HG03565 (cell line): Measurements from ENCODE around the gene PDLIM4.

Experiments used
- ATAC-seq: cut with Tn5 transposase; IDR thresholded peaks from one replicate; pipeline ENCODE4 v1.9.1; 2021; ENCODE audit warnings: mild to moderate bottlenecking, moderate library complexity; ENCODE audit not compliant: unreplicated experiment

PDLIM4 gene

DNA sequence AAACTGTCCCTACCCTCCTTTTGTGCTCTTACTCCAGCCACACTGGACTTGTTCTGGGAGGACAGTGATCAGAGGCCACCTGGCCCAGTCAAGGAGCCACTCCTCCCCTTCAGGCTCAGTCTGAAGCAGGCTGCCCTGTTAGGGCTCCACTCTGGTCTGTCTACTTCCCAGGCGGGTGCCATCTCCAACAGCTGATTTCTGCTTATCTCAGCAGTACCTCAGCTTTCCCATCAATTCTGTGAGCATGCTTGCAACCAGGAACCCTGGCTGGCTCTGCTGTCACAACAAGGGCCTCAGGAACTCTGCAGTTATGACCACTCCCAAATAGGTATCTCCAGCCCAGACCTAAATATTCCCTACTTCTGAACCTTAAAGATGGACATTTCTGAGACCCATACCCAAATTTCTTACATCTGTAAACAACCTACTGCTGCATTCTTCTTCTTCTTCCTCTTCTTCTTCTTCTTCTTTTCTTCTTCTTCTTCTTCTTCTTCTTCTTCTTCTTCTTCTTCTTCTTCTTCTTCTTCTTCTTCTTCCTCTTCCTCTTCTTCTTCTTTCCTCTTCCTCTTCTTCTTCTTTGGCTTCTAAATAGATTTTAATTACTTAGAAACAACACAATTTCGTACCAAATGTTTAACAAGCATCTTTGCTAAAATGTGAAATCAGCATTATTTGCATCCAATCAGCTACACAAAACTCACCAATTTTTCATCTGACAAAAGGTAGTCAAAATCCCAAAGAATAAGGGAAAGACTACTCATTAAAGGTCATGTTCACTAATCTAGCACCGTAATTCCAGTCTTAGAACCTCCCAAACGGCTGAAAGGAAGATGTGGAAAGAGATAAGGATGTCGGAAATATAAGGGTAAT lies 23.1 kb downstream of the PDLIM4 start:
- no peak for ATAC-seq

DNA sequence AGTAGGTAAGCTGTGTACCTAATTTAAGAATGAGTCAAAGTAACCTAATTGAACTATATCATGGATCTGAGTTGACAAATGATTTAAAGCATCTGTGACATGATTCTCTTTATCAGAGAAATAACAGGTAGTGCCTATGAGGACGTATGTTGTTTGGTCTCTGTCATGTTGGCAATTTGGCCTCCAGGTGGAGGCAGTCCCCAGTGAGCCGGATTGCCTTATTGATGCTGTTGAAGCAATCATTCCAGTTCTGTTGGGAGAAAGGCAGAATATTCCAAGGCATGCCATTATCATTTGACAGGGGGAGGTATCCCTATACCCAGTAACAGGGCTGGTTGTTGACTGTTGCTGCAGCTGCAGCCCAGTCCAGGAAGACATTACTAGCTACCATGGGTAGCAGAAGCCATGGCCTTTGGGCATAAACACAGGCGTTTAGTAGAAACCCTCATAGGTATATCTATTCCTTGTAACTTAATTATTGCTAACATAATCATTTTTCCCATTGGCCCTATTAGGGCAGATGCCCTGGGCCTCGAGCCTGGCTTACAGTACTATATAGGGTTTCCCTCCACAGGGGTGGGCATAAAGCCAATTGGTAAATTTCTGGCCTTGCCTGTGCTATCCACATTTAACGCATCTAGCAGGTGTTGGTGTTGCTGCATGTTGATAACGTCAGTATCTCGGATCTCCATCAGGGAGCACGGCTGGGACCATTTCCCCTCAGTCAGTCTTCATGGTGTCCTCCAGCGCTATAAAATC lies 24.5 kb downstream of the PDLIM4 start:
- no peak for ATAC-seq

GRCh38 chr5:132283423-132284043 lies 26.0 kb downstream of the PDLIM4 start:
- no peak for ATAC-seq

DNA sequence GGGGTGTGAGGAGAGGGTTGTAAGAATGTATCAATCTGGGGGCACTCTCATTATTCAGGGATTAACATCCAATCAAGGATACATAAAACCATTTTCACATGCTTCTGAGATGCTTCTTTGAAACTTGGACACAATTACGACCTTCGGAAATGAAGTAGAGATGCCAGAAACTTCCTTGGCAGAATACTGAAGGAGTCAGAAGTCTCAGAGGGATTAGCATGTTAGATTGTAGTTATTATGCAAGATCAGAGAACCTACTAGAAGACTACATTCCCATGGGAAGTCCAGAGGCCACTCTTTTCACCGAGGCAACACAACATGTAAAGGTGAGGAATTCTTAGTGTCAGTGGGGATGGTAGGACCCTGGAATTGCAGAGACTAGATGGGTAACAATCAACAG lies 31.6 kb downstream of the PDLIM4 start:
- ATAC-seq = no peak

GRCh38 chr5:132291026-132291425 lies 33.5 kb downstream of the PDLIM4 start:
- ATAC-seq = no peak

DNA sequence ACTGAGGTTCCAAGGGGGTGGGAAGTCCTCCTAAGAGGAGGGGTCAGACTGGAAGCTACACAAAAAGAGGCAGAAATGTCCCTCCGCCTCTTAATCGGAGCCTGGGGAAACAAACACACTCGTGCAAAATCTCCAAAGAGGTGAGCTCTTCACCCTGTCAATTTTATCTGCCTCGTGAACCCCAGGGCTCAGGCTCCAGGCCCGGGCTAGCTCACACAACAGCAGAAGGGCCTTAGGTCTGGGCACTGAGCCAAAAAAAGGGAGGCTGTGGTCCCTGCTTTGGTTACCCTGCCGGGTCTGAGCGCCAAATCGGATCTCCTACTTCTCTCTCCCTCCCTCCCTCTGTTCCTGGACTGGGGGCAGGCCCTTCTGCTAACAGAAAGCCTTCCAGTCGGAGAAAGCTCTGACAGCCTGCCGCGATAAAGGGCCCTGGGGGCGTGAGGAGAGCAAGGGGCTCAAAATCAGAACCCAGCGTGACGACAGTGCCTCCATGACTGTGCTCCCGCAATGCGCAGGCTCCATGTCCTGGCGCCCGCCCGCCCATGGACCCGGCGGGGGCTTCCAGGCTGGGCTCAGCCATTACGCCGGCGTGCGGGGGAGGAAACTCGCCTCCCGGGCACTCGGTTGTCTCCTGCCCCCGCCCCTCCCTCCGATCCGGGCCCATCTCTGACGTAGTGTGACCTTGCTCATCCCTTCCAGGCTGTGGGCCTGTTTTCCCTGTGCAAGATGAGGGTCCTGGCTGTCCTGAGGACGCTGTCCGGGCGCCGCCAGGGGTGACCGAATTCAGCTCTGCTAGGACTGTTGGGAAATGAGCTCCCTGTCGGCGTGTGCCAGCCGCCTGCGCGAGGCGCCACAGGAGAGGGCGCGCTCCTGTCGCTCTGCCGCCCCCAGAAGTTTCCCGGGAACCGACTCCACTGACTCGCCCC lies 35.8 kb downstream of the PDLIM4 start:
- ATAC-seq = peak; percentile 29

DNA sequence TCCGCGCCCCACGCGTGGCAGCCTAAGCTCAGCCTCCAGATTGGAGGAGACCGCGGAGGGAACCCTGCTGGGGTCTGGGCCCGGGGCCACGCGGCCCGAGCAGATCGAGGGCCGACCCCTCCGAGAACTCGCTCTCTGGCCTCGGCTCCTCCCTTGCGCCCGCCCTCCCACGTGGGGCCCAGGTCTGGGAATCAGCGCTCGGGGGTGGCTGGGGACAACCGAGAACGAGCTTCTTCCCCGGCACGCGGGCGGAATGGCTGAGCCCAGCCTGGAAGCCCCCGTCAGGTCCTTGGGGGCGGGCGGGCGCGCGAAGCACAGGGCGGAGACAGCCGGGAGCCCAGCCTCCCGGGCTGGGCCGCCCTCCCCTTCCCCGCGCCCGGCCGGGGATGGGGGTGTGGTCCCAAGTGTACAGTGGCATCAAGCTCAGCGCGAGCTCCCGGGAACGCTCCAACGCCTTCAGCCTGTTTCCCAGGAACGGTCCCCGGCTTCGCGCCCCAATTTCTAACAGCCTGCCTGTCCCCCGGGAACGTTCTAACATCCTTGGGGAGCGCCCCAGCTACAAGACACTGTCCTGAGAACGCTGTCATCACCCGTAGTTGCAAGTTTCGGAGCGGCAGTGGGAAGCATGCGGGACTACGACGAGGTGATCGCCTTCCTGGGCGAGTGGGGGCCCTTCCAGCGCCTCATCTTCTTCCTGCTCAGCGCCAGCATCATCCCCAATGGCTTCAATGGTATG lies 36.7 kb downstream of the PDLIM4 start, which contains the start of gene SLC22A4:
Gene SLC22A4 (plus strand): TSS at position 403 of the 736 bp plus-strand sequence. CDS start 223 bp downstream, at position 626.
- ATAC-seq = peak; percentile 36

- no peak for ATAC-seq
Measured at GRCh38 chr5:132294728-132295504, 37.4 kb downstream of the PDLIM4 start.

GRCh38 chr5:132295505-132296411 lies 38.3 kb downstream of the PDLIM4 start:
- ATAC-seq = no peak

DNA sequence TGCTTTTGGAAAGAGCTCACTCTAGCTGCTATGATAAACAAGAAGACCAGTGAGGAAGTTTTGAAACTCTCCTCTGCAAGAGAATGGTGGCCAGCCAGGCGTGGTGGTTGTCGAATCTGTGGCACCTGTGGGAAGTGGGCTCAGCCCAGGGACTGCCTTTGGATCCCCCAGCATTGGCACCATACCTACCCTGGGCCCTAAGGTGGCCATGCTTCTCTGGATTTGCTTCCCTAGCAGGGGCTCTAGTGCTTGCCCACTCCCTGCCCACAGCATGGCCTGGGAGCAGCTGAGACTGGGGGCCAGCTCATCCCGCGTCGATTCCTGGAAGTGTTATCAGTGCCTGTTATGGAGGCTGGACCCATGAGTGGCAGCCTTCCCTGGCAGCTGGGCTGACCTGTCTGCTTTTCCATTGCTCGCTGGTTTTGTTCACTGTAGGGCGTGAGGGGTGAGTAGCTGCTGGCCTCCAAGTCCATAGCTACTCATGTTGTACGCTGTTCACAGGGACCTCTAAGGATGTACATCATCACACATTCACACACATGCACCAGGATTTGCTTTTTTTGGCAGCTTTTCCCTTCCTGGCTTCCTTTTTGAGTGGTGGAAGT lies 39.0 kb downstream of the PDLIM4 start:
- ATAC-seq = no peak

DNA sequence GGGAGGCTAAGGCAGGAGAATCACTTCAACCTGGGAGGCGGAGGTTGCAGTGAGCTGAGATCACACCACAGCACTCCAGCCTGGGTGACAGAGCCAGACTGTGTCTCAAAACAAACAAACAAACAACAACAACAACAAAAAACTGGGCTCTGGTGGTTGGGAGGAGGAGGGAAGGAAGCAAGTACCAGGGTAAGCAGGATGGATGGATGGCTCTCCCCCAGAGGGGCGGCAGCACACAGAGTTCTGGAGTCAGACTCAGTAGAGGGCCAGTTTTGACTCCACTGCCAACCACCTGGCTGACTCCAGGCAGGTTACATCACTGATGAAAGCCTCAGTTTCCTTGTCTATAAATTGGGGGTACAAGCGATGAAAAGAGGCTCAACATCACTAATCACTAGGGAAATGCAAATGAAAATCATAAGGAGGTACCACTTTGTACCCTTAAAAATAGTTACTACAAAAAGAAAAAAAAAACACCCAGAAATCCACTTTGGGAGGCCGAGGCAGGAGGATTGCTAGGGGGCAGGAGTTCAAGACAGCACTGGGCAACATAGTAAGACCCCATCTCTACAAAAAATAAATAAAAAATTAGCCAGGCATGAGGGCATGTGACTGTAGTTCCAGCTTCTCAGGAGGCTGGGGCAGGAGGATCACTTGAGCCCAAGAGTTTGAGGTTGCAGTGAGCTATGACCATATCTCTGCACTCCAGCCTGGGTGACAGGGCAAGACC lies 39.9 kb downstream of the PDLIM4 start:
- ATAC-seq = no peak

DNA sequence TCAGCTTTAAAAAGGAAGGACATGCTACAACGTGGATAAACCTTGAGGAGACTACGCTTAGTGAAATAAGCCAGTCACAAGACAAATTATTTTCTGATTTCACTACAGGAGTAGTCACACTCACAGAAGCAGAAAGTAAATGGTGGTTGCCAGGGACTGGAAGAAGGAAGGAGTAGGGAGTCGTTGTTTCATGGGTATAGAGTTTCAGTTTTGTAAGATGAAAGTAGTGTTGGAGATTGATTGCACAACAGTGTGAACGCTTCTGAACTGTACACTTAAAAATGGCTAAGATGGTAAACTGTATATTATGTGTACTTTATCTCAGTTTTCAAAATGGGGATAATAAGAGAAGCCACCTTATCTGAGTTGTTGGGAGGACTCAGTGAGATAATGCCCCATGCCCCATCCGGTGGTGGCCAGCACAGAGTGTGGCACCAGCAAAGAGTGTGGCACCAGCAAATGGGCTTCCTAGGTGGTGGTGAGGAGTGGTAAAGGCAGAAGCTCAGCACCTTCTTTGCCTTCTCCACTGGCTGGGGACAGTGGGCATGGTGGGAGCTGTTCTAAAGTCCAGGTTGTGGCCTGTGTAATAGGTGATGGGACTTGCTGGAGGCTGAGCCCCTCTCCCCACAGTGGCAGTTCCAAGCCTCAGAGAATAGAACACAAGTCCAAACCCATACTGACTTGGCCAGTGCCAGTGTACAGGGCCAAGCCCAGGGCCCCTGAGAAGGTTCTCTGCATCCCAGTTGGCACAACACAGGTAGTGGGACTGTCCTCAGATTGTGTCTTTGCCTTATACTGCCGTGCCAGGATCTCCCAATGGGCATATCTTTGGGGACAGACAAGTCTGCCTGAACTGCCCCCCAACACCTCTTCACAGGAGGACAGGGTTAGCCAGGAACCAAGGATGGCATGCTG lies 41.1 kb downstream of the PDLIM4 start:
- no peak for ATAC-seq

DNA sequence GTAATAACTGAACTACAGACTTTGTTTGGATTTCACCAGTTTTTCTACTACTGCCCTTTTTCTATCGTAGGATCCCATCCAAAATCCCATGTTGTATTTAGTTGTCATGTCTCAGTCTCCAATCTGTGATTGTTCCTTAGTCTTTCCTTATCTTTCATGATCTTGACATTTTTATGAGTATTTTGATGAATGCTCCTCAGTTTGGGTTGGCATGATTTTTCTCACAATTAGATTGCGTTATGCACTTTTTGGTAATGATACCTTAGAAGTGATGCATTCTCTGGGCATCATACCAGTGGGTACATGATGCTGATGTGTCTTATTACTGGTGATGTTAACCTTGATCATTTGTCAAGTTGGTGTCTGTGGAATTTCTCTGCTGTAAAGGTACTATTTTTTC lies 42.4 kb downstream of the PDLIM4 start:
- ATAC-seq = no peak

DNA sequence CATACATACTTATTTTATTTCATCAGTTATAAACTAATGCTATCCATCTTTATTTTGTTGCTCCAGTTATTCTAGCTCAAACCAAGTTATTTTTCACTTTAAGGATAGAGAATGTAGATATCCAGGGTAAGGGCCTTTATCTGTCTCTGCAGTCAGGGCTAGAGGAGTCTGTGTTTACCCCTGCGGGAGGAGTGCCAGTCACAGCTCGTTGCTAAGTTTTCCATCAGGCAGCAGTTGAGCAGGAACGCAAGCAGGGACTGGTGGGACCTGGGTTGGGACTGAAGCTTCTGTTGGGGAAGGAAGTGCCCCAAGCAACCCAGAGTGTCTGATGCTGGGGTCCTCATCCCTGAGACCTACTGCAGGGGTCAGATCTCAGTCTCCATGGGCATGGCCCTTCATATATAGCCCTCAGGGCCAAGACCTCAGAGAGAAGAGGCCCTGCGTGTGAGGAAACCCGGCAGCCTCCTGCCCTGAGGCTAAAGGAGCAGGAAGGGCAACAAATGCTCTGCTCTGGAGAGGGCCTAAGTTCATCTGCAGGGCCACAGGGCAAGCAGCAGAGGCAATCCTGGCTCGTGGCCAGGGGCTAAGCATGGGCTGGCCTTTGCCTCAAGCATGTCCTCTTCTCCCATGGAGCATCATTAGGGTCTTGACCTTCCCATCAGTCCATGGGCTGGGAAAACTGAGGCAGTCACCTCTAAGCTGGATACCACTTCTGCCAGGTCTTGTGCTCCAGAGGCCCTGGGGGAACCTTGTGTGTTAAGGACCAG lies 43.3 kb downstream of the PDLIM4 start:
- ATAC-seq = no peak
